ENCODE measurements around the gene CARD16. TPM values are rescaled to one million over a fixed set of nuclear protein-coding genes. Genes with fewer than 3 reads are reported as not detected.
"Not testable (repeated sequence)": the region's sequence is repeated elsewhere in the genome, so short reads cannot be mapped to it uniquely, and the experiment has no call there.

Gene CARD16
- total RNA-seq, 1 donor from 2014 or later: 2.0 TPM

DNA sequence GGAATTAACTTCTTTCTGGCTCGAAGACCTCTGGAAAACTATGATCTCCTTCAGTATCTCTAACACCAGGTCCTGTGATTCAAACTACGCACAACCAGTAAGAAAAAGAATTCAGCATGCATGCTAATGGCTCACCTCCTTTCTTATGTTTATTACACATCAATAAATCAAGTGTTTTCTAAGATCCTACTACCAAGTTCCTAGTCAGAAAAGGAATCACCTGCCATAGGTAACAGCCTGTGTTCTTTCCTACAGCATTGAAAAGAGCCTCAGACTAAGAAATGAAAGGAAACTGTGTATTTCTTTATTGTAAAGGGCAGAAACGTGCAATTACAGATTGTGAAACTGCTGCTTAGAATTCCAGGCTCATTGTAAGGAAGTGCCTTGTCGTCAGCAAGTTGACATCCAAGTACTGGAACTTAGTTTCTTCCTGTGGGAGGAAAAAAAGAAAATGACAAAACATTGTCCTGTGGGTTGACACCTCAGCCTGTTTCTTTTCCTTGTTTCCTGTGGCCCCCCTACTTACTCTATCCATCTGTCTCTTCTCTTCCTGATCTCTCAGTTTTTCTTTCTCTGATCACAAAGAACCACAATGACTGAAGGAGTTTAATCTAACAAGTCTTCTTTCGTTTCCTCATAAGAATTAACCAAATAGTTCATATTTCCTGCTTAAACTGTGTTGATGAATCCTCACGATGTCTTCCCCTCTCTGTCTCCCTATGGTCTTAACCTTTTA lies 35.2 kb upstream of the CARD16 start:
- H3K4me3 Mint-ChIP-seq (ENCODE audit: unreplicated experiment); H3K27ac ChIP-seq (ENCODE audit: low read depth, low read length); H3K9me3 ChIP-seq (ENCODE audit: insufficient read depth, low read depth, low read length); H3K4me1 Mint-ChIP-seq (ENCODE audit: low read depth, unreplicated experiment); H3K9ac ChIP-seq (ENCODE audit: low read length); H3K27me3 ChIP-seq (ENCODE audit: insufficient read depth, low read length); H3K4me1 ChIP-seq (ENCODE audit: insufficient read depth, low read length); H3K27ac Mint-ChIP-seq (ENCODE audit: unreplicated experiment); H2AFZ ChIP-seq (ENCODE audit: low read depth, low read length); H4K20me1 ChIP-seq (ENCODE audit: insufficient read depth, low read length); H3K36me3 Mint-ChIP-seq (ENCODE audit: low read depth, unreplicated experiment); H3K9me3 Mint-ChIP-seq (ENCODE audit: unreplicated experiment); H3K36me3 ChIP-seq (ENCODE audit: insufficient read depth, low read length); H3K4me3 ChIP-seq (ENCODE audit: insufficient read depth, low read depth, low read length); DNase-seq (ENCODE audit: low read depth); H3K27me3 Mint-ChIP-seq (ENCODE audit: low read depth, unreplicated experiment); H3K79me2 ChIP-seq (ENCODE audit: insufficient read depth, low read length); H3K4me2 ChIP-seq (ENCODE audit: low read length): not testable (repeated sequence)
- FAIRE-seq: peak; percentile 62

DNA sequence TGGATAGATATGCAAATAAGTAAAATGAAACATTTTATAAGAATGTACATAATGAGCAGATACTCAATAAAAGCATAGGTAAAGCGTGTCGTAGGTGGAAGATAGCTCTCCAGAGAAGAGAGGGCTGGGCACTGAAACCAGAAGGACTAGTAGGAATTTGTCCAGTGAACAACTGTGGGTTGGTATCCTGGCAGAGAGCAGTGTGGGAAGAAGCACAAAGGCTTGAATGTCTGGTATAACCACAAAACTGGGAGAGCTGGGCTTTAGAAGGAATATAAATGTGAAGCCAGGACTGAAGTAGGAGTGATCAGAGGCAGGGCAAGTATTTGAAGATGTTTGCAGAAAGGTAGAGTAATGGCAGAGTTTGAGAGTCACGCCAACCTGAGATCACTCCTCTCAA lies 33.1 kb upstream of the CARD16 start:
- no peaks in the 10 kb centered on the region for H3K79me2 ChIP-seq (ENCODE audit: insufficient read depth, low read length)
- H3K27ac ChIP-seq (ENCODE audit: low read depth, low read length): no peak overlapping the region
- H4K20me1 ChIP-seq (ENCODE audit: insufficient read depth, low read length): no peaks in the 10 kb centered on the region
- H3K4me3 ChIP-seq (ENCODE audit: insufficient read depth, low read depth, low read length): no peak overlapping the region
- no peaks in the 10 kb centered on the region for H3K36me3 Mint-ChIP-seq (ENCODE audit: low read depth, unreplicated experiment)
- H2AFZ ChIP-seq (ENCODE audit: low read depth, low read length): no peak overlapping the region
- no peaks in the 10 kb centered on the region for H3K27me3 Mint-ChIP-seq (ENCODE audit: low read depth, unreplicated experiment)
- H3K4me3 Mint-ChIP-seq (ENCODE audit: unreplicated experiment): no peak overlapping the region
- no peaks in the 10 kb centered on the region for H3K4me1 ChIP-seq (ENCODE audit: insufficient read depth, low read length)
- peak overlapping the region; percentile 9 for H3K27ac Mint-ChIP-seq (ENCODE audit: unreplicated experiment)
- H3K9me3 ChIP-seq (ENCODE audit: insufficient read depth, low read depth, low read length): no peaks in the 10 kb centered on the region
- FAIRE-seq (no peak), DNase-seq (ENCODE audit: low read depth) (no peak)
- TF ChIP-seq, protein P1, sequence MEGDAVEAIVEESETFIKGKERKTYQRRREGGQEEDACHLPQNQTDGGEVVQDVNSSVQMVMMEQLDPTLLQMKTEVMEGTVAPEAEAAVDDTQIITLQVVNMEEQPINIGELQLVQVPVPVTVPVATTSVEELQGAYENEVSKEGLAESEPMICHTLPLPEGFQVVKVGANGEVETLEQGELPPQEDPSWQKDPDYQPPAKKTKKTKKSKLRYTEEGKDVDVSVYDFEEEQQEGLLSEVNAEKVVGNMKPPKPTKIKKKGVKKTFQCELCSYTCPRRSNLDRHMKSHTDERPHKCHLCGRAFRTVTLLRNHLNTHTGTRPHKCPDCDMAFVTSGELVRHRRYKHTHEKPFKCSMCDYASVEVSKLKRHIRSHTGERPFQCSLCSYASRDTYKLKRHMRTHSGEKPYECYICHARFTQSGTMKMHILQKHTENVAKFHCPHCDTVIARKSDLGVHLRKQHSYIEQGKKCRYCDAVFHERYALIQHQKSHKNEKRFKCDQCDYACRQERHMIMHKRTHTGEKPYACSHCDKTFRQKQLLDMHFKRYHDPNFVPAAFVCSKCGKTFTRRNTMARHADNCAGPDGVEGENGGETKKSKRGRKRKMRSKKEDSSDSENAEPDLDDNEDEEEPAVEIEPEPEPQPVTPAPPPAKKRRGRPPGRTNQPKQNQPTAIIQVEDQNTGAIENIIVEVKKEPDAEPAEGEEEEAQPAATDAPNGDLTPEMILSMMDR (IDR thresholded peaks at IDR 0.05; ENCODE audit: insufficient read depth, low read depth, low read length): no peak
- TF ChIP-seq EZH2 (IDR thresholded peaks at IDR 0.05; ENCODE audit: insufficient read depth, low read length): no peak
- no peaks in the 10 kb centered on the region for H3K36me3 ChIP-seq (ENCODE audit: insufficient read depth, low read length)
- H3K9me3 Mint-ChIP-seq (ENCODE audit: unreplicated experiment): peaks cover 2% of the 10 kb centered on the region
- H3K4me2 ChIP-seq (ENCODE audit: low read length): no peak overlapping the region
- no peak overlapping the region for H3K9ac ChIP-seq (ENCODE audit: low read length)
- peaks cover 8% of the 10 kb centered on the region for H3K4me1 Mint-ChIP-seq (ENCODE audit: low read depth, unreplicated experiment)
- H3K27me3 ChIP-seq (ENCODE audit: insufficient read depth, low read length): no peaks in the 10 kb centered on the region

DNA sequence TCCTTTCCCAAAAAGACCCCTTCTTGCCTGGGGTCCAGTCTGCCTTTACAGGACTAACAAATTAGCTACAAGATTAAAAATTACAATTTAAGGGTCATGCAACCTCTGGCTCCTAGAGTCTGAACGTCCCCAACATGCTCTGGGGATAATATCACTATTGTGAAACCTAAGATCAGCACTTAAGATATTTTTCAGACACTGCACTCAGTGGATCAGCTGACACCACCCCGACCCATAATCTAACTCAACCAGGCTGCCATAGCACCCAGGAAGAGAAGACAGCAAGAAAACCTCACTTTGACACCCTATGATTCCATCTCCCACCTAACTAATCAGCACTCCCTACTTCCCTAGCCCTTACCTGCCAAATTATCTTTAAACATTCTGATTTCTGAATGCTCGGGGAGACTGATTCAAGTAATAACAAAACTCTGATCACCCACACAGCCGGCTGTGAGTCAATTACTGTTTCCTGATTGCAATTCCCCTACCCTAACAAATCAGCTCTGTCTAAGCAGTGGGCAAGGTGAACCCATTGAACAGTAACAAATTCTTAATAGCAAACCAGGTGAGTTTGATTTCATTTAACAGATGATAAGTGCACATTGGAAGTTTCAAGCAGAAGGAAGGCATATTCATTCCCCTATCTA lies 32.1 kb upstream of the CARD16 start:
- H3K36me3 Mint-ChIP-seq (ENCODE audit: low read depth, unreplicated experiment); H3K9me3 ChIP-seq (ENCODE audit: insufficient read depth, low read depth, low read length); H3K27ac ChIP-seq (ENCODE audit: low read depth, low read length); H3K9ac ChIP-seq (ENCODE audit: low read length); H2AFZ ChIP-seq (ENCODE audit: low read depth, low read length); H4K20me1 ChIP-seq (ENCODE audit: insufficient read depth, low read length); H3K9me3 Mint-ChIP-seq (ENCODE audit: unreplicated experiment); H3K36me3 ChIP-seq (ENCODE audit: insufficient read depth, low read length); H3K4me1 ChIP-seq (ENCODE audit: insufficient read depth, low read length); H3K4me3 ChIP-seq (ENCODE audit: insufficient read depth, low read depth, low read length); FAIRE-seq; H3K27me3 ChIP-seq (ENCODE audit: insufficient read depth, low read length); H3K79me2 ChIP-seq (ENCODE audit: insufficient read depth, low read length); H3K4me3 Mint-ChIP-seq (ENCODE audit: unreplicated experiment); H3K27me3 Mint-ChIP-seq (ENCODE audit: low read depth, unreplicated experiment); H3K4me2 ChIP-seq (ENCODE audit: low read length); DNase-seq (ENCODE audit: low read depth); H3K4me1 Mint-ChIP-seq (ENCODE audit: low read depth, unreplicated experiment); H3K27ac Mint-ChIP-seq (ENCODE audit: unreplicated experiment): not testable (repeated sequence)
